GM21786 (cell line): Measurements from ENCODE around the gene FOSL1.
"Not testable (repeated sequence)": the region's sequence is repeated elsewhere in the genome, so short reads cannot be mapped to it uniquely, and the experiment has no call there.

Experiments used
- ATAC-seq: cut with Tn5 transposase; IDR thresholded peaks from one replicate; pipeline ENCODE4 v1.9.1; 2021; ENCODE audit not compliant: unreplicated experiment

The FOSL1 gene

DNA sequence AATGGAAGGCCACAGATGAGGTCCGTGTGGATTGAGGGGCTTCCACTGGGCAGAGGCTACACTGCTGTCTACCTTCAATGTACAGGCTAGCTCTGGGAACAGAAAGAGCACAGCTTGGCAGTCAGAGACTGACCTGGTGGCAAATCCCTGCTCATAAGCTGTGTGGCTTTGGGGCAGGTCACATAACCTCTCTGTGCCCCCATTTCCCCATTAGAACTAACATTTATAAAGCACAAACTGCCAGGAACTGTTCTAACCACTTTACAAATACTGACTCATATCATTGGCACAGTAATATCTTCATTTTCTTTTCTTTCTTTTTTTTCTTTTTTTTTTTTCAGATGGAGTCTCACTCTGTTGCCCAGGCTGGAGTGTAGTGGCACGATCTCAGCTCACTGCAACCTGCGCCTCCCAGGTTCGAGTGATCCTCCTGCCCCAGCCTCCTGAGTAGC lies 3.1 kb downstream of the FOSL1 start:
- ATAC-seq: no peak

DNA sequence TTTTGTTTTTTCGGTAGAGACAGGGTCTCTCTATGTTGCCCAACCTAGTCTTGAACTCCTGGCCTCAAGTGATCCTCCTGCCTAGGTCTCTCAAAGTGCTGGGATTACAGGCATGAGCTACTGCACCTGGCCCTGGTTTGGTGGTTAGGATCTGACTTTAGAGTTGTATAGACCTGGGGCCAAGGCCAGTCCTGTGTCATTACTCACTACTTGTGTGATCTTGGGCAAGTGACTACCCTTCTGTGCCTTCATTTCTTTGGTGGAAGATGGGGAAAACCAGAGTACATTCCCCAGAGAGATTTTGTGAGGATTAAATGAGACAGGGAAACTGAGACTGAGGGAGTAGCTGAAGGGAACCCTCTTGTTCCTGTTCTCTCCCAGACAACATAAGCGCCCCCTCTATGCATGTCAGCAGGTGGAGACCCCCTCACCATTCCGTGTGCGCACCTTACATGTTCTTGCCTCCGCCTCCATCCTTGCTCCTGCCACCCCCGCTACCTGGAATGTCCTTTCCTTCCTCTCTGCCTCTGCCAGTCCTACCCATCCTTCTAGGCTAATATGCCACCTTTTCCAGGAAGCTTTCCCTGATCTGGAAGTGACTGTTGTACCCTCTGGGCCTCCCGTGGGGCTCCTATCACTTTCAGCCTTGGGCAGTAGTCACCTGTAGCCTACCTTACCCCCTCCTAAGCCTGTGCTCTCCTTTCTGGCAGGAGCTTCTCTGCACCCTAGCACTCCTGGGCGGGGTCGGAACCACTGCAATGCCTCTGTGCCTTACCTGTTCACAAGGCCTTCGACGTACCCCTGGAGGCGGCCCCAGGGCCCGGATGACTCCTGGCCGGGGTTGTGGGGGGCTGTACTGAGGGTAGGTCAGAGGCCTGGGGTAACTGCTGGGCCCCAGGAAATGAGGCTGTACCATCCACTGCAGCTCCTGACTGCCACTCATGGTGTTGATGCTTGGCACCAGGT lies 3.9 kb downstream of the FOSL1 start:
- ATAC-seq: no peak

DNA sequence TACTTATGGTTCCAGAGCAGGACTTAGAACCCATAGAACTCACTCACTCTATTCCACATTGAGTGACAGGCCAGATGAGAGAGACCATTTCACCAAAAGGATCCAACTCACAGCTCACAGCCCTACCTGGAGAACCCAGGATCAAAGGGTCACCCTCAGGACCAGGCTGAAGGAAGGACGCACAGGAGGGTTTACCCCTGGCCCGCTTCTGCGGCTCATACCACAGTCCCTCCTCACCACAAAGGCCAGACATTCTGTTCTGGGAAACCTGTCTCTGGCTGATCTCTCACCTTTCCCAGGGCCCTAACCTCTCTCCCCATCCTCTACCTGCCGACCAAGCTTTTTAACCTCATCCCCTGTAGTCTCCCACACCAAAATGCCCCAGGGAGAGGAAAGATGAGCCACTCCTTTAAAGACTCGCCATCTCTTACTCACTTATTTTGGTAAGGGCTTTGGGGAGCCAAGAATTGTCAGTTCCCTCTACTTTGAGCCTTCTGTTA lies 4.7 kb downstream of the FOSL1 start:
- no peak for ATAC-seq

DNA sequence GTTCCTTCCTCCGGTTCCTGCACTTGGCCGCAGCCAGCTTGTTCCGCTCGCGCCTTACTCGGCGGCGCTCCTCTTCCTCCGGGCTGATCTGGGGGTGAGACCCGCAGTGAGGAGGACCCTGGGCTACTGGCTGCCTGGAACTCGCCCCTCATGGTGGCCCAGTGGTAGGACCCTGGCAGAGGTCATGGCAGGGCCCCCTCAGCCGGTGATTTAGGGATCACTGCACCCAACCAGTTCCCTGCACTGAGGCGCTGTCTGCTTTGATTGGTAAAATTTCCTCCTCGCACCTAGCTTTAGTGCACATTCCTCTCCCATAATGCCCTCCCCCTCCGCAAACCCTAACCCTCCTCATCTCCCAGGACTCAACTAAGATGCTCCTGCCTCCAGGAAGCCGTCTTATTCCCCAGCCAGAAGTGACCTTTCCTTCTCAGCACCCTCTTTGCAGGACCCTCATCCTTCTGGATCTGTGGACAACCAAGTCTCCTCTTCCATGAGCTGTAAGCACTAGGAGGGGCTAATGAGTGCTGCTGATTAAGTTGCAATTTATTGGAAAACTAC lies 6.1 kb downstream of the FOSL1 start:
- ATAC-seq: no peak

DNA sequence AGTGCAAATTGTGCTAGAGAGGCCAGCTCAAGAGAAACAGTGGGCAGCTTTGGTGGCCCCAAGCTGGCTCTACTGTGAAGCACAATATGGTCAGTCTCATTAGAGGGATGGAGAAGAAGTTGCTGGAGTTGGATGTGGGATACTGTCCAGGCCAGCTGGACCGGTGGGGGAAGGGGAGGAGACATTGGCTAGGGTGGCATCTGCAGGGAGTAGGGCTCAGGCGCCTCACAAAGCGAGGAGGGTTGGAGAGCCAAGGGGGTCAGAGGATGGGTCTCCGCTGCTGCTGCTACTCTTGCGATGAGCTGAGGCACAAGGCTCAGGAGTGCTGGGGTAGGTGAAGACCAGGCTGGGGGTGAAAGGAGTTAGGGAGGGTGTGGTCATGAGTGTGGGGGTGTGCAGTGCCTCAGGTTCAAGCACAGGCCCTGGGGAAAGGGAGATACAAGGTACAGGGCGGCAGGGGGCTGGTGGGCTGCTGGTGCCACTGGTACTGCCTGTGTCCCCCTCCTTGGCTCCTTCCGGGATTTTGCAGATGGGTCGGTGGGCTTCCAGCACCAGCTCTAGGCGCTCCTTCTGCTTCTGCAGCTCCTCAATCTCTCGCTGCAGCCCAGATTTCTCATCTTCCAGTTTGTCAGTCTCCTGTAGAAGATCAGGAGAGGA lies 7.4 kb downstream of the FOSL1 start:
- no peak for ATAC-seq

DNA sequence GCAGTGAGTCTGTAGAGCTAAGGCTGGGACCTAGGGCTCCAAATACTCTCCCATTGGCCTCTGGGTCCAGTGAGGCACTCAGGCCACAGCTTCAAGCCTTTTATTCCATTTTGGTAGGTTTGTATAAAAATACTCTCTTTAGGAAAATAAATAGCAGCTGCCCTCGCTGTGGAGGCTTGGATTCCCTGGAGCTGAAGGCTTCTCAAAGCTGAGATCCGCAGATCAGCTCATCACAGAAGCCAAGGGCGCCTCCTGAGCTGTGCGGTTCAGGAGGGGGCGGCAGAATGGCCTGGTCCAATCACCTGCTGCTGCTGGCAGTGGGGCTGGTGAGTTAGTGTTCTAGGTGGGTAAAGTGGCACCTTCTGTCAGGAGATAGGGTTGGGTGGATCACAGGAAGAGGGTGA lies 8.0 kb downstream of the FOSL1 start:
- not testable (repeated sequence) for ATAC-seq

DNA sequence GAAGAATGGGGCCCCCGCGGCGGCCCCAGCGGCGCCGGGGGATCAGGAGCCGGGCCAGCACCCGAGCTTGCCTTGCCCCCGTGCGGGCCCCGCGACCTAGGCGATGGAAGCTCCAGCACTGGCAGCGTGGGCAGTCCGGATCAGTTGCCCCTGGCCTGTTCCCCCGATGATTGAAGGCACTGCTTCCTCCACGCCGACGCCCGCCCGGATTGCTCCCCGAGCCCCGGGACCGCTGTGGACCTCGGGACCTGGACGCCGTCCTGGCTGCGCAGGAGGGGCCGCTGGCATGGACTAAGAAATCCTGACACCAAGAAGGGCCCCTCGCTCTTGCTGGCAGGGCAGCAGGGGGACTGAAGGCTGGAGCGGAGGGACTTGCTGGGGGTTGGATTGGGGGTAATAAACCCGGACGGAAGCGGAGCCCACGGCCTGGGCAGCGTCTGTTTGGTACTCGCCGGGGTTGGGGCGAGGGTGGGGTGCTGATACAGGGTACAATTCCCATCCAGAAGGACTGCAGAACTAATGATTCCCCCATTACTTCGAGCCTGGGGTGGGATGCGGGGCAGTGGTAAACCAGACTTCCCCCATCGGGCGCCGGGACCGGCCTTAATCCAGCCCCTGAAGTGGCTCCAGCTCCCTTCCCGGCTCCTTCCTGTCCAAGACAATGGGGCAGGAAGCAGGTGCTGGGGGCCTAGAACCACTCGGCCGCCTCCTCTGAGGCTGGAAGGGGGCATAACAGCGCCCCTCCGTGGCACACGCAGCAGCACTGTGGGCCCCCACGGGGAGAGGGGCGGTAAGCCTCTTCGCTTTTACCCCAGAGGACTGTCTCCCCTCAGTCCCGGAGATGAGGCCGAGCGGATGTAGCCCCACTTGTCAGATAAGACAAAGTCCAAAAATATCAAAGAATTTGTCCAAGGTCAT lies 8.7 kb downstream of the FOSL1 start:
- ATAC-seq: no peak

DNA sequence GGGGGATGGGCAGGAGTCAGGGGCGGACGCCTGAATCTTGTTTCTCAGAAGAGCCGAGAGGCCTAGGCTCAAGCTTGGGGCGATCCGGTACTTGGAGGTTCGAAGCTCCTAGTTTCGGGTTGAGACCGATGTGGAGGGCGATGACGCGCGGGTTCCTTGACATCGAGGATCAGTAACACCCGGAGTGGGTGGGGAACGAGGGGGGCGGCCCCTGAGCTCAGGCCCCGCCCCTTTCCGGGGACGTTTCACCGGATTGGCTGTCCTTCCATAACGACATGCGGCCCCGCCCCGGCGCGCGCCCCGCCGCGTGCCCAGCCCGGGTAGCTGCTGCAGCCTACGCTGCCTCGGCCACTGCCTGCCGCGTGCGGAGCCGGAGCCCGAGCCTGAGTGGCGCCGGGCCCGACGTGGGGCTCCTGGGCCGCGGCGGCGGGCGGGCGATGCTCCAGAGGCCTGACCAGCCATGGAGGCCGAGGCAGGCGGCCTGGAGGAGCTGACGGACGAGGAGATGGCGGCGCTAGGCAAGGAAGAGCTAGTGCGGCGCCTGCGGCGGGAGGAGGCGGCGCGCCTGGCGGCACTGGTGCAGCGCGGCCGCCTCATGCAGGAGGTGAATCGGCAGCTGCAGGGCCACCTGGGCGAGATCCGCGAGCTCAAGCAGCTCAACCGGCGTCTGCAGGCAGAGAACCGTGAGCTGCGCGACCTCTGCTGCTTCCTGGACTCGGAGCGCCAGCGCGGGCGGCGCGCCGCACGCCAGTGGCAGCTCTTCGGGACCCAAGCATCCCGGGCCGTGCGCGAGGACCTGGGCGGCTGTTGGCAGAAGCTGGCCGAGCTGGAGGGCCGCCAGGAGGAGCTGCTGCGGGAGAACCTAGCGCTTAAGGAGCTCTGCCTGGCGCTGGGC lies 9.6 kb downstream of the FOSL1 start, which contains the start of gene CCDC85B:
CCDC85B (plus strand) TSS at position 350 of the 895 bp plus-strand sequence; CDS start at position 461, 111 bp downstream.
- ATAC-seq: peak; percentile 40

DNA sequence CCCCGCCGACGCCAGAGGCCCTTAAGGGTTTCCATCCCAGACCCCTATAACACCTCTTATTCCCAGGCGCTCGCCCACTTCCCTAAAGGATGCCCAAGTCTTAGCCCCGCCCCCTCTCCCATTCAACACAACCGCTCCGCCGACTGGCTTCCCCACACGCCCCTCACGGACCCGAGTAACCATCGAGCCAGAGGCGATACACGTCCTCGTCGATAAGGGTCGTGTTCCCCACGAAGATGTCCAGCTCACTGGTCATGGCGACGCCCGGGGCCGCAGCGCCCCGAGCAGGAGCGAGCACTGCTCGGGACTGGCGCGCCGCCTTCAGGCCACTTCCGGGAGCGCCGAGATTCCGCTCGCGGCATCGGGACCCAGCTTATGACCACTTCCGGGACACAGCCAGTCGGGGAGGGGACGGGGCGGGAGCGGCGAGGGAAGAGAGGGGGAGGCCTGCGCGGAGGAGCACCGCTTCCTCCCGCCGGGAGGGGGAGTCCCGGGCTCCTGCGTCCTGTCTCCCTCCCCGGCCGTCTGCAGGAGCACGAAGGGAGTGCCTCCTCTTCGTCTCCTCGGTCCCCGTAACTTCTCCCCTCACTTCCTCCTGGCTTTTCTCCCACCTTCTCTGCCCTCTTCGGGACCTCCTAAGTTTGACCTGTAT lies 11.9 kb downstream of the FOSL1 start, which contains the start of gene FIBP:
FIBP (minus strand) TSS at position 309 of the 652 bp plus-strand sequence; CDS start at position 256, 53 bp downstream.
- peak; percentile 52 for ATAC-seq

DNA sequence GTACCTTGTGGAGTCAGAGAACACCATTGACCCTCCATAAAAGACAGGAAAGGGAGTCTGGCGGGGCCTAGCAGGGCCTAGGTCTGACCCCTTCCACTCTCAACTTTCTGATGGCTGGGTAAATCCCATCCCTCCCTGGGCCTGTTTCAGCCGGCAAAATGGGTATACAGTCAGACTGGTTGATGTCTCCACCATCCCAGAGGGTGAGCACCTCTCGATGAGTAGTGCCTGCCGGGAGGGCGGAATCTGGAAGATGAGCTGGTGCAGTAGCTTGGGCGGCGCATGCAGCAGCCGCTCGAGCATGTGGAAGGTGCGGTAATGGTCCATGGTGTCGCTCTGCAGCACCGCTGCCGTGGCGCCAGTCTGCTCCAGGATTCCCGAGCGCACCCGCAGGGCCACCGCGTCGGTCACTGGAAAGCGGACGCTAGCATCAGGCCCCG lies 12.4 kb downstream of the FOSL1 start:
- ATAC-seq: no peak

DNA sequence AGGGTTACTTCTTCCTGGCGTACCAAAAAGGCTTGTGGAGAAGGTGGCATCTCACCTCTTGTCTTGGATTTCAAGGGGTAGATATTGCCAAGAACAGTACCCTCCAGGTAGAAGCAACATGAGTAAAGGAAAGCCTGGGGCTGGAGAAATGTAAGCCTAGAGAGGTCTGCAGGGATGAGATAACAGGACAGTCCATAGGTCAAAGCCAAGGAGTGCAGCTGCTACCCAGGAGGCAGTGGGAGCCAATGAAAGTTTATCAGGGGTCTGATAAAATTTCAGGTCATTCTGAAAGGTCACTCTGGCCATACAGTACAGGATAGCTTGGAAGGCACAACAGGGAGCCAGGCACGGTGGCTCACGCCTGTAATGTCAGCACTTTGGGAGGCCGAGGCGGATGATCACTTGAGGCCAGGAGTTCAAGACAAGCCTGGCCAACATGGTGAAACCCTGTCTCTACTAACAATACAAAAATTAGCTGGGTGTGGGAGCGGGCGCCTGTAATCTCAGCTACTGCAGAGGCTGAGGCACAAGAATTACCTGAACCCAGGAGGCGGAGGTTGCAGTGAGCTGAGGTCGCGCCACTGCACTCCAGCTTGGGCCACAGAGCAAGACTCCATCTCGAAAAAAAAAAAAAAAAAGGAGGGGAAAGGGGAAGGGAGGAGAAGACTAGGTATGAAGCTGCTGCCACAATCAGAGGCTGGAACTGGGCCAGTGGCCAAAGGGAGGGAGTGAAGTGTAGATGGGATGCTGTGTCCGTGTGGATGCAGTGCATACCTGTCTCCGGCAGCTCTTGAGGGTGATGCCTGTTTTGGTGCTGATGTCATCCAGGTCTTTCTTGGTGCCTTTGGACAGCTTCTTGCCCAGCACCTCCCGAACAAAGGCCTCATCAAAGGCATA lies 13.1 kb downstream of the FOSL1 start:
- no peak for ATAC-seq

DNA sequence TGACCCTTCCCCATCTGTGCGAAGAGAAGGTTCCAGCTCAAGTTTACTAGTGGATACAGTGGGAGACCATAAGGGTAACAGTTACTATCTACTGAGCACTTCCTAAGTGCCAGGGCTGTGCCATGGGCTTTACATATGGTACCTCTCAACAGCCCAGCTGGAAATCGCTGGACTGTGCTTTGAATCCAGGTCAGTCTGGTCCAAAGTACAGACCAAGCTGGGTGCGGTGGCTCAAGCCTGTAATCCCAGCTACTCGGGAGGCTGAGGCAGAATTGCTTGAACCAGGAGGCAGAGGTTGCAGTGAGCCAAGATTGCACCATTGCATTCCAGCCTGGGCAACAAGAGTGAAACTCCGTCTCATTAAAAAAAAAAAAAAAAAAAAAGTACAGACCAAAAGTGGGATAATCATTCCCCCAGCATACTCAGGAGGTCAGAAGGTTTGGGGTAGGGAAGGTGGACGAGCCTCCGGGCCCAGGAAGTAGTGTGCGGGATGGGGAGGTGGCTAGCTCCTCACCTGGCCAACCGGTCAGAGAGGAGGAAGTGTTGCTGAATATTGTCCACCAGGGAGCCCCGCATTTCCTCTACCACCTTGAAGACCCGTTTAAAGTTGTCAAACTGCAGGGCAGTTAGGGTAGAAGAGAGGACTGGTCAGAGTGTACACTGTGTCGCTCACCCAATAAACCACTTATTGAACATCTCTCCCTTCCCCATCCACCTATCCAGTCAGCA lies 14.2 kb downstream of the FOSL1 start:
- ATAC-seq: no peak

DNA sequence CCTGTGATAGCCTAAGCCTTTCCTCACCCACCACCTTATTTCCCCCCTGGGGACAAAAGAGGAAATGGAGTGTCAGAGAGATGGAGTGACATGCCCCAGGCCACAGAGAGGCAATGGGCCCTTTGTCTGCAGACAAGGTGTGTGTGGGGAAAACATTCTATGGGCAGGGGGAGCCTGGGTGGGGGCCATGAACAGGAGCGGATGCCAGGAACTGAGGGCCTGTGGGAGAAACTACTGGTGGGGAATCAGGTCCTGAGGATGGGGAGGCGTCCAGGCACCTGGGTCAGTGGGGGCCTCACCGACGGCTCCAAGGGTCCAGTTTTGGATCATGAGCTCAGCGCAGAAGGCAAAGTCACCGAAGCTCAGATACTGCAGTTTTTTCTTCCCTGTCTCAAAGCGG lies 15.0 kb downstream of the FOSL1 start:
- no peak for ATAC-seq

DNA sequence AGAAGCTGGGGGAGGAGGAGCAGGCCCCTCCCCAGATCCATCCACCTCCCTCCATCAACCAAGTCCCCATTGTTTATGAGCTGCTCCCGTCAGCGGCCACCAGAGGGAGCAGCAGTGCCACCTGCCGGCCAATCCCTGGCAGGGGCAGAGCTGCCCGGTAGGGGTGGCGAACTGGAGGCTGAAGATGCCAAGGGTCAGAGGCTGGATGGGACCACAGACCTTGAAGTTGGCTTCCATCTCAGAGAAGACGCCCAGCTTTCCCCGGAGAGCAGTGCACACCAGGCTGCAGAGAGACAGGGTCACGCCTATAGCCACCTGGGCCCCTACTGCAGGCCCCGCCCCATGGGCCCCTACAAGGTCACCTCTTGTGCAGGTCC lies 15.5 kb downstream of the FOSL1 start:
- no peak for ATAC-seq

DNA sequence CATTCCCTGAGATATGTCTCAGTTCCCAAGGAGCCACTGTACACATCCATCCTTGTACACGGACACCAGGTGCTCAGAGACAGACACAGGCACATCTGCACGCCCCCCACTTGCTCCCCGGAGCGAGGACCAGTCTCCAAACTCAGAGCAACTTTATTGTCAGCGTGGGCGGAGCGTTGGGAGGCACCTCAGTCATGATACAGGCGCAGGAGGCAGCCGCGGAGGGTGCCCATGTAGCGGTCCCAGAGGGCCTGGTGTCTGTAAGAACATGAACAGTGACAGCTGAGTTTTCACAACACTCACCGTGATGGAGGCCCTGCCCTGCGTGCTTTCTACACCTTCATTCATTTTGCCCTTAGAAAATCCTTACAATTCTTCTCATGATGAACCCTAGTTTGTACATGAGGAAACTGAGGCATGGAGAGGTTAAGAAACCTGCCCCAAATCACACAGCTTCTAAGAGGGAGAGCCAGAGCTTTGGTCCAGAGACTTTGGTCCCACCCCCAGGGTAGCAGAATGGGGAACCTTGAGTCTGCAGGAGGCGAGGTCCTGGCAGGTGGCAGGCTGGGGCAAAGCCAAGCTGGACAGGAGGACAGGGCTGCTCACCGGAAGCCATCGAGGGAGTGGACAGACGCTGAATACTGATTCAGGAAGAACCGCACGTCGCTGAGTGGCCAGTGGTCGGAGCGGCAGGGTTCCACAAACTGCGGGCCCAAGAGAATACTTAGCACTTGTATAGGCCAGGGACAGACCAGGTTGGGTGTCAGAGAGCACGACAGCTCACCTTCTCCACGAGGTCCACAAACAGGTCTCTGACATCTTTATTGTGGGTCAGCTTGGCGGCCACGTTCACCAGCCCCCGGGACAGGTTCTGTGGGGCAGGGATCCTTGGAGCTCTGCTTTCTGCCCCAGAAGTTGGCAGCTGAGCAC lies 16.1 kb downstream of the FOSL1 start:
- no peak for ATAC-seq
